HS-5 (cell line): Measurements from ENCODE around the gene PROK1.

ENCODE experiments used
- DNase-seq: peaks from one replicate; pipeline ENCODE4 v3.0.0-alpha.2; 2012; ENCODE audit warnings: low read depth

Gene PROK1

DNA sequence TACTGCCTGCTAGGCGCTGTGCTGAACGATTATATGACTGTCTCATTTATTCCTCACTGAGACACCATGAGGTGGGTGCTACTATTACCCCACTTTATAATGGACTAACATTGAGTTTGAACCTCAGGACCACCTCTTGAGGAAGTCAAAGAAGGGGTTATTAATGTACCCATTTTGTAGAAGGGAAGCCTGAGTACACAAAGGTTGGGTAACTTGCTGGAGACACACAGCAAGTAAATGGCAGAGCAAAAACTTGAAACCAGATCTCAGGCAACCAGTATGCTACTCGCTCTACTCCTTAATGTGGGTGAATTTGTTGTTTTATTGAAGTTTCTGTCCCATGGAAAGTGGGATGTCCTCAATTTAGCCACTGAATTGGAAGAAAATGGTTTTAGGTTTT is 37.9 kb downstream of the PROK1 start:
- no peak for DNase-seq

DNA sequence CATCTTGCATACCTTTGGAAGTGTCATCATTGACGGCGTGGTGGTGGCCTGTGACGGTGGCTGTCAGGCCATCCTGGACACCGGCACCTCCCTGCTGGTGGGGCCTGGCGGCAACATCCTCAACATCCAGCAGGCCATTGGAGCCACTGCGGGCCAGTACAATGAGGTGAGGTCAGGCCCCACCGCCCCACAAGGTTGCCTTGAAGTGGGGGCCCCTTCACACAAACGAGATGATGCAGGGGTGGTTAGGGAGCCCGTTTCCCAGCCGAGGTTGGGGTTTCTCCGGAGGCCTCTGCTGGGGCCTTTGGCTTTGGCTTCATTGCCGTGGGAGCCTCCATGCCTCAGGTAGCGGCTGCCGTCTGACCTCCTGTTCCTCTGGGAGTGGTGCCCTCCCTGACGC is 38.5 kb downstream of the PROK1 start:
- DNase-seq, result no peak

GRCh38 chr1:110489973-110490542 is 39.1 kb downstream of the PROK1 start:
- DNase-seq, result no peak

DNA sequence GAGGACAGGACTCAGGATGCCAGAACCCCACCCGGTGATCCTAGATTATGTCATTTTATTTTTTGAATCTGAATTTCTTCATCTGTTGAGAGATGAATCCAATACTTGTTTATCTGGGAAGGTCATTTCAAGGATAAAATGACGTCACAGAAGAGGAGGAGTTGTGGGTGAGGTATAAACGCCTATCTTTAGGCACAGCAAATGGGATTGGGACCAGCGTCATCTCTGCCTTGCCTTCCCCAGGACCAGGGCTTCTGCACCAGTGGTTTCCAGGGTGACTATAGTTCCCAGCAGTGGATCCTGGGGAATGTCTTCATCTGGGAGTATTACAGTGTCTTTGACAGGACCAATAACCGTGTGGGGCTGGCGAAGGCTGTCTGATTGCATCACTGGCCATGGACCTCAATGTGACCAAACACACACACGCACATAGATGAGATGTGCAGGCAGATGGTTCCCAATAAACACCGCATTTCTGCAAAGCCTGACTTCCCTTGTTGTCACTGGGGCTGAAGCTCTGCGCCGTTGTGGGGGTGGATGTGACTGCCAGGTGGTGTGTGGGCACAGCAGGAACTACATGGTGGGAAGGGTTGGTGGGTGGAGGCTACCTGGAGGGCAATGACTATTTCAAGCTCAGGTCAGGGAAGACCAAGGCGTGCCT is 40.0 kb downstream of the PROK1 start:
- no peak for DNase-seq

GRCh38 chr1:110492573-110492972 is 41.6 kb downstream of the PROK1 start:
- no peak for DNase-seq

DNA sequence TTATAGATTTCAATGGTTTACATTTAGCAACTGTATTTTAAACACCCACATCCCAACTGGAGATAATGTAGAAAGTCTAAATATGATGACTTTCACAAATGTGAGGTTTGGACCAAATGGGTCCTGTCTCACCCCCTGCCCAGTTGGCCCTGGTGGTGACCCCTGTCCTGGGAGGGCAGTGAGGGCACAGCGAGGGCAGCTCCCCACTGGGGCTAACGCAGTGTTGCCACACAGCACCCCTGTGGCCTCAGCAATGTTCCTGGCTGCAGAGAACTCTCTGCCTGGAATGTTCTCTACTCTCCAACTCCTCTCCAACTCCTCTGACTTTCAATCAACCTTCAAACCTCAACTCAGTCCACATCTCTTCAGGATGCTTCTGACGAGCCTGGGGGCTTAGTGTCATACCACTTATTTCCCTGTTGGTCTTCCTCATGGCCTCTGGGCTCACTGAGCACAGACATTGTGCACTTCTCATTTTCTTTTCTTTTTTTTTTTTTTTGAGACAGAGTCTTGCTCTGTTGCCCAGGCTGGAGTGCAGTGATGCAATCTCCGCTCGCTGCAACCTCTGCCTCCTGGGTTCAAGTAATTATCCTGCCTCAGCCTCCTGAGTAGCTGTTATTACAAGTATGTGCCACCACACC is 42.2 kb downstream of the PROK1 start:
- DNase-seq, result no peak

GRCh38 chr1:110494036-110494435 is 43.1 kb downstream of the PROK1 start:
- DNase-seq, result no peak

DNA sequence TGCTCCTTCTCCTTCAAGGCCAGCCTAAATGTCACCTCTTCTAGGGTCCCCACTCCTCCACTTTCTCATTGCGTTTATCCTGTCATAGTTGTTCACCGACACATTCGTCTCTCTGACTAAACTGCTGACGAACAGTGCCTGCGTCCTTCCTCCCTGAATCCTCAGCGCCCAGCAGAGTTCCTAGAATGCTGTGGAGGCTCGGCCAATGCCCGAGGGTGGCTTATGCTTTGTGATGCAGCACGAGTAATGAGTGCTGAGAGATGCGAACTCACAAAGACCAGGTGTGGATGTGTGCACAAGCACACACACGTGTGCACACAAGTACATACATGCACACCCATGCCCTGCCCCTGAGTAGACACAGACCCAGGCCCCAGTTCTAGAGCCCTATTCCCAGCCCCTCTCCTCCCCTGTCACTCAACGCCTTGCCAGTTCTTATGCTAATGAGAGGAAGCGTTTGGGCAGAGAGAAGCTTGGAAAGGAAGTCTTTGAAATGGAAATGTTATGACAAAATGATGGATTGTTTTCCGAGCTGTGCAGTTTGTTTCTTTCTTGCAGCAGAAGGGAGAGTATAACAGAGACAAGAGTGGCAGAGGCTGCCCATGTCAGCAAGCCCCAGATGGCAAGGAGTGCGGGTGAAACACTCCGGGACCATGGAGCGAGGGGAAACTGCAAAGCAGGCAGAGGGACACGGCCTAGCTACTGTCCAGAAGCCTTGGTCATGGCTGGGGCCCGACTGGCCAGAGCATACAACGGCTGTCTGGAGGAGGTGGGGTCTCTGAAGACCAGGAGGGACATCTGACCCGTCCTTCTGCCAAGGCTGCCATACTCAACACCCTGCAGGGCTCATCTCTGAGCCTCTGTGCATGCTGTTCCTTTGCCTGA is 43.8 kb downstream of the PROK1 start:
- DNase-seq, result no peak

- peak; percentile 44 for DNase-seq
Observed at GRCh38 chr1:110495926-110496600, 45.1 kb downstream of the PROK1 start.

- no peak for DNase-seq
Observed at GRCh38 chr1:110498270-110498669, 47.3 kb downstream of the PROK1 start.

- no peak for DNase-seq
Observed at GRCh38 chr1:110501488-110502132, 50.7 kb downstream of the PROK1 start.

DNA sequence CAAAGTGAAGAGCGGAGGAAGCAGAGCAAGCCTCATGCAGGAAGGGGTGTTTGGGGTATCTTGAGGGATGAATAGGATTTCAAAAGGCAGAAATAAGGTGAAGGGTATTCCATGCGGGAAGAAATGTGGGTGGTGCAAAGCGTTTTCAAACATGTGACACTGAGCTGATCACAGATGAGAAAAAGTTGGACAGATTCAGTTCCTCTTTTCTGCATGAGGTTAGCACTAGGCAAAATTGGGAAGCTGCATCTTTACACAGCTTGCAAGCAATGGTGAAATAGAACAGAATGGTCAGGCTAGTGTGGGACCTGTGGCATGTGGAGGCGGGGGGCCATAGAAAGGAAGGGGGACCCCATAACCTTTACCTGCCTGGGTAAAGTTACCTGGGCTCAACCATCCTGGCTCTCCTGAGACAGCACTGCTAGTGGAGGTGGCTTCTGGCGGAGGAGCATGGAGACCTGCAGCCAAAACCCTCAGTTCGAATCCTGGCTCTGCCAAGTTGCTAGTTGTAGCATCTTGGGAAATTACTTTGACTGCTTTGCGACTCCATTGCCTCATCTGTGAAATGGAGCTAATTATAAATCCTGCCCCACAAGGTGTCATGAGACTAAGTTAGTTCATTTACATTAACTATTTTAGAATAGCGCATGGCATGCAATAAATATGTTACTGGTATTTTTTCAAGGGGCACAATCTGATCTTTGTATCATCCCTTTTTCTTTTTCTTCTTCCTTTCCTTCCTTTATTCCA is 51.6 kb downstream of the PROK1 start:
- DNase-seq, result no peak

DNA sequence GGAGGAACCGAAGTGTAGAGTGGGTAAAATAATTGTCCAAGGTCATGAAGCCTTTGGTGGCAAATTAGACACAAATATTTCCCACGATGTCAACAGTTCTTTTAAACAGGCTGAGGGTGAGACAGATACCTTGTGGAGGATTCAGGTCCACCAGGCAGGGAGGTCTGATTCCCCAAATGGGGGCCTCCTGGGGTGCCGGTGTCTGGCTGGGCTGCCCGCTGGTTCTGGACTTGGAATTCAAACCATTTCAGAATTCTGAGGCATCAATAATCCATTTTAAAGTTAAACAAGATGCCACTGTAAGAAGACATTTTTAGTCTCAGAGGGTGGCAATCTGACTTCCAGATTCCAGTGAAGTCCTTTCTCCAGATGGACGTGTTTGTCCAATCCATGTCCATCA is 52.5 kb downstream of the PROK1 start:
- no peak for DNase-seq

DNA sequence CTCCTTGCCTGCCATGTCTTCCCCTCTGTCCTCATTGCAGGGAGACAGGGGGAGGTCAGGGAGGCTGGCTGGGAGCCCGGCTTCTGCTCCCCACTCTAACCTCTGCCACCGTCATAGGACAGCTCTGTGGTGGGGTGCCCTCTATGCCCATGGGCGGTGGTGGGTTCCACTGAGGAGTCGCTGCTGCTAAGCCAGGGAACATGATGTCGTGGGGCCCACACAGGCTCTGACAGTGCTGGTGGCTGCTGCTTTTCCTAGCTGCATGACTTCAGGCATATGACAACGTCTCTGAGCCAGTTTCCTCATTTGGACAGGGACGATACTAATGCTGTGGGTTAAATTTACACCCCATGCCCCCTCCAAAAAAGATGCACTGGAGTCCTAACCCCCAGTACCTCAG is 53.3 kb downstream of the PROK1 start:
- DNase-seq, result no peak

GRCh38 chr1:110505596-110505995 is 54.6 kb downstream of the PROK1 start:
- DNase-seq, result no peak

DNA sequence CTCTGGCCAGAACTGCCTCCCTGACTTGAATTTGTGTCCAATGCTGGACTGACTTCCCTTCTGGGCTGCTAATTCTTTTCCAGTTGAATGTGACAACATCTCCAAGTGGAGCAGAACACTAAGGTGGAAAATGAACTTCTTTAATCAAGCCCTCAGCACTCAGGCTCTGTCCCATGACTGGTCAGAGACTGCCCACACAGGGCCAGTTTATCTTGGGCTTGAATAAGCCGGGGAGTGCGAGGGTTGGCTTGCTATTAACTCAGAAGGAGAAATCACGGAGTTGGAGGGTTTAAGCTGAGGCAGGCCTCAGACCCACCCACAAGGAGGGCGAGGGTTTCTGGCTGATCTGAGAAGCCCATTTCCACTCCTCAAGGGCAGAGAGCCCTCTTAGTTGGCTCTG is 55.6 kb downstream of the PROK1 start:
- no peak for DNase-seq
